ENCODE results near the gene AGBL1.
A peak's percentile ranks its signal among the peaks of the same experiment; 100 is the strongest.

The AGBL1 gene

GRCh38 chr15:86645925-86646500, 566.3 kb downstream of the AGBL1 start:
- no peak for DNase-seq (ENCODE audit: low spot score)

- DNase-seq (ENCODE audit: low spot score): no peak
Measured at GRCh38 chr15:86647810-86648440, 568.3 kb downstream of the AGBL1 start.

GRCh38 chr15:86649277-86649676, 569.6 kb downstream of the AGBL1 start:
- no peak for DNase-seq (ENCODE audit: low spot score)

- no peak for DNase-seq (ENCODE audit: low spot score)
Measured at GRCh38 chr15:86650094-86650493, 570.4 kb downstream of the AGBL1 start.

- DNase-seq (ENCODE audit: low spot score): no peak
Measured at GRCh38 chr15:86653344-86654197, 573.9 kb downstream of the AGBL1 start.

- DNase-seq (ENCODE audit: low spot score): no peak
Measured at GRCh38 chr15:86654501-86654900, 574.8 kb downstream of the AGBL1 start.

GRCh38 chr15:86657305-86657704, 577.6 kb downstream of the AGBL1 start:
- DNase-seq (ENCODE audit: low spot score): no peak

GRCh38 chr15:86659724-86660411, 580.2 kb downstream of the AGBL1 start:
- no peak for DNase-seq (ENCODE audit: low spot score)

- no peak for DNase-seq (ENCODE audit: low spot score)
Measured at GRCh38 chr15:86661580-86661979, 581.9 kb downstream of the AGBL1 start.

GRCh38 chr15:86663304-86663703, 583.6 kb downstream of the AGBL1 start:
- no peak for DNase-seq (ENCODE audit: low spot score)

- no peak for DNase-seq (ENCODE audit: low spot score)
Measured at GRCh38 chr15:86663979-86664378, 584.3 kb downstream of the AGBL1 start.

GRCh38 chr15:86664581-86664980, 584.9 kb downstream of the AGBL1 start:
- no peak for DNase-seq (ENCODE audit: low spot score)

GRCh38 chr15:86676002-86676401, 596.3 kb downstream of the AGBL1 start:
- no peak for DNase-seq (ENCODE audit: low spot score)

- DNase-seq (ENCODE audit: low spot score): no peak
Measured at GRCh38 chr15:86677278-86677677, 597.6 kb downstream of the AGBL1 start.

- DNase-seq (ENCODE audit: low spot score): no peak
Measured at GRCh38 chr15:86685263-86685662, 605.6 kb downstream of the AGBL1 start.

- DNase-seq (ENCODE audit: low spot score): no peak
Measured at GRCh38 chr15:86689006-86689405, 609.3 kb downstream of the AGBL1 start.

GRCh38 chr15:86690566-86690965, 610.9 kb downstream of the AGBL1 start:
- DNase-seq (ENCODE audit: low spot score): no peak

GRCh38 chr15:86691091-86691663, 611.5 kb downstream of the AGBL1 start:
- DNase-seq (ENCODE audit: low spot score): peak; percentile 46

GRCh38 chr15:86700864-86701610, 621.4 kb downstream of the AGBL1 start:
- no peak for DNase-seq (ENCODE audit: low spot score)

GRCh38 chr15:86701611-86701963, 621.9 kb downstream of the AGBL1 start:
- no peak for DNase-seq (ENCODE audit: low spot score)

GRCh38 chr15:86706813-86707212, 627.1 kb downstream of the AGBL1 start:
- no peak for DNase-seq (ENCODE audit: low spot score)

GRCh38 chr15:86711476-86711875, 631.8 kb downstream of the AGBL1 start:
- DNase-seq (ENCODE audit: low spot score): no peak
